ENCODE results near the gene CAMK1G. TPM values are rescaled to one million over a fixed set of nuclear protein-coding genes. Genes with fewer than 3 reads are reported as not detected.
A peak's percentile ranks its signal among the peaks of the same experiment; 100 is the strongest.

The CAMK1G gene
- total RNA-seq, 1 donor from 2014 or later, result not detected

- no peaks in the 10 kb centered on the region for H3K36me3 Mint-ChIP-seq (ENCODE audit: low read depth)
- no peaks in the 10 kb centered on the region for H3K9me3 Mint-ChIP-seq
- H3K27me3 Mint-ChIP-seq (ENCODE audit: low read depth), result peaks cover 41% of the 10 kb centered on the region
- intact Hi-C loops (cut with micrococcal nuclease), result no loop called here
- no peak overlapping the region for H3K27ac Mint-ChIP-seq
- no peaks in the 10 kb centered on the region for H3K4me1 Mint-ChIP-seq (ENCODE audit: low read depth)
- no peak overlapping the region for H3K4me3 Mint-ChIP-seq (ENCODE audit: low read depth)
- DNase-seq (ENCODE audit: low spot score), result no peak
Observed at GRCh38 chr1:209594440-209594839, 10.9 kb downstream of the CAMK1G start.

- intact Hi-C loops (cut with micrococcal nuclease), result no loop called here
- no peaks in the 10 kb centered on the region for H3K4me1 Mint-ChIP-seq (ENCODE audit: low read depth)
- peaks cover 46% of the 10 kb centered on the region for H3K27me3 Mint-ChIP-seq (ENCODE audit: low read depth)
- H3K4me3 Mint-ChIP-seq (ENCODE audit: low read depth), result no peak overlapping the region
- H3K36me3 Mint-ChIP-seq (ENCODE audit: low read depth), result no peaks in the 10 kb centered on the region
- DNase-seq (ENCODE audit: low spot score), result no peak
- no peak overlapping the region for H3K27ac Mint-ChIP-seq
- H3K9me3 Mint-ChIP-seq, result no peaks in the 10 kb centered on the region
Observed at GRCh38 chr1:209595028-209595427, 11.5 kb downstream of the CAMK1G start.

GRCh38 chr1:209595599-209596285, 12.2 kb downstream of the CAMK1G start:
- Mint-ChIP-seq H3K9me3 (no peaks in the 10 kb centered on the region), H3K27me3 (ENCODE audit: low read depth) (peaks cover 48% of the 10 kb centered on the region), H3K4me1 (ENCODE audit: low read depth) (no peaks in the 10 kb centered on the region), H3K4me3 (ENCODE audit: low read depth) (no peak overlapping the region), H3K27ac (no peak overlapping the region), H3K36me3 (ENCODE audit: low read depth) (no peaks in the 10 kb centered on the region)
- DNase-seq (ENCODE audit: low spot score), result no peak
- intact Hi-C loops (cut with micrococcal nuclease), result no loop called here

GRCh38 chr1:209597499-209597898, 14.0 kb downstream of the CAMK1G start:
- Mint-ChIP-seq H3K27ac (no peak overlapping the region), H3K9me3 (no peaks in the 10 kb centered on the region), H3K36me3 (ENCODE audit: low read depth) (no peaks in the 10 kb centered on the region), H3K4me3 (ENCODE audit: low read depth) (no peak overlapping the region), H3K4me1 (ENCODE audit: low read depth) (no peaks in the 10 kb centered on the region), H3K27me3 (ENCODE audit: low read depth) (peaks cover 52% of the 10 kb centered on the region)
- intact Hi-C loops (cut with micrococcal nuclease), result no loop called here
- no peak for DNase-seq (ENCODE audit: low spot score)

GRCh38 chr1:209598227-209598626, 14.7 kb downstream of the CAMK1G start:
- intact Hi-C loops (cut with micrococcal nuclease), result no loop called here
- H3K9me3 Mint-ChIP-seq, result no peaks in the 10 kb centered on the region
- DNase-seq (ENCODE audit: low spot score), result no peak
- peaks cover 47% of the 10 kb centered on the region for H3K27me3 Mint-ChIP-seq (ENCODE audit: low read depth)
- H3K27ac Mint-ChIP-seq, result no peak overlapping the region
- no peak overlapping the region for H3K4me3 Mint-ChIP-seq (ENCODE audit: low read depth)
- no peaks in the 10 kb centered on the region for H3K36me3 Mint-ChIP-seq (ENCODE audit: low read depth)
- H3K4me1 Mint-ChIP-seq (ENCODE audit: low read depth), result no peaks in the 10 kb centered on the region

- H3K9me3 Mint-ChIP-seq, result no peaks in the 10 kb centered on the region
- peaks cover 4% of the 10 kb centered on the region for H3K4me1 Mint-ChIP-seq (ENCODE audit: low read depth)
- peaks cover 32% of the 10 kb centered on the region for H3K27me3 Mint-ChIP-seq (ENCODE audit: low read depth)
- intact Hi-C loops (cut with micrococcal nuclease), result loop anchor here (5.0 kb wide), 1 partner anchor 47 kb away; no protein-coding TSS in a partner anchor
- no peaks in the 10 kb centered on the region for H3K36me3 Mint-ChIP-seq (ENCODE audit: low read depth)
- no peak for DNase-seq (ENCODE audit: low spot score)
- no peak overlapping the region for H3K4me3 Mint-ChIP-seq (ENCODE audit: low read depth)
- H3K27ac Mint-ChIP-seq, result no peak overlapping the region
Observed at GRCh38 chr1:209600541-209600940, 17.0 kb downstream of the CAMK1G start.

GRCh38 chr1:209601809-209602657, 18.5 kb downstream of the CAMK1G start:
- Mint-ChIP-seq H3K4me1 (ENCODE audit: low read depth) (peaks cover 4% of the 10 kb centered on the region), H3K27ac (no peak overlapping the region), H3K36me3 (ENCODE audit: low read depth) (no peaks in the 10 kb centered on the region), H3K4me3 (ENCODE audit: low read depth) (no peak overlapping the region), H3K27me3 (ENCODE audit: low read depth) (peaks cover 27% of the 10 kb centered on the region), H3K9me3 (no peaks in the 10 kb centered on the region)
- DNase-seq (ENCODE audit: low spot score), result no peak
- intact Hi-C loops (cut with micrococcal nuclease), result loop anchor here (1.0 to 5.0 kb wide), 4 partner anchors 25 to 145 kb away; no protein-coding TSS in a partner anchor

- Mint-ChIP-seq H3K9me3 (no peaks in the 10 kb centered on the region), H3K27me3 (ENCODE audit: low read depth) (peaks cover 17% of the 10 kb centered on the region), H3K4me1 (ENCODE audit: low read depth) (peaks cover 4% of the 10 kb centered on the region), H3K36me3 (ENCODE audit: low read depth) (no peaks in the 10 kb centered on the region), H3K4me3 (ENCODE audit: low read depth) (no peak overlapping the region), H3K27ac (no peak overlapping the region)
- no peak for DNase-seq (ENCODE audit: low spot score)
- intact Hi-C loops (cut with micrococcal nuclease), result loop anchor here (5.0 kb wide), 1 partner anchor 43 kb away; no protein-coding TSS in a partner anchor
Observed at GRCh38 chr1:209603877-209604276, 20.4 kb downstream of the CAMK1G start.

- no peaks in the 10 kb centered on the region for H3K36me3 Mint-ChIP-seq (ENCODE audit: low read depth)
- H3K27me3 Mint-ChIP-seq (ENCODE audit: low read depth), result no peaks in the 10 kb centered on the region
- intact Hi-C loops (cut with micrococcal nuclease), result no loop called here
- no peak for DNase-seq (ENCODE audit: low spot score)
- H3K9me3 Mint-ChIP-seq, result no peaks in the 10 kb centered on the region
- peak overlapping the region; percentile 62 for H3K27ac Mint-ChIP-seq
- no peak overlapping the region for H3K4me3 Mint-ChIP-seq (ENCODE audit: low read depth)
- H3K4me1 Mint-ChIP-seq (ENCODE audit: low read depth), result peaks cover 4% of the 10 kb centered on the region
Observed at GRCh38 chr1:209607102-209607794, 23.7 kb downstream of the CAMK1G start.

GRCh38 chr1:209607795-209608178, 24.3 kb downstream of the CAMK1G start:
- Mint-ChIP-seq H3K27ac (peak overlapping the region; percentile 62), H3K36me3 (ENCODE audit: low read depth) (no peaks in the 10 kb centered on the region), H3K4me3 (ENCODE audit: low read depth) (no peak overlapping the region), H3K27me3 (ENCODE audit: low read depth) (no peaks in the 10 kb centered on the region), H3K4me1 (ENCODE audit: low read depth) (peaks cover 6% of the 10 kb centered on the region), H3K9me3 (no peaks in the 10 kb centered on the region)
- intact Hi-C loops (cut with micrococcal nuclease), result no loop called here
- DNase-seq (ENCODE audit: low spot score), result no peak

GRCh38 chr1:209609041-209609790, 25.7 kb downstream of the CAMK1G start:
- Mint-ChIP-seq H3K27ac (no peak overlapping the region), H3K4me1 (ENCODE audit: low read depth) (peaks cover 6% of the 10 kb centered on the region), H3K9me3 (no peaks in the 10 kb centered on the region), H3K36me3 (ENCODE audit: low read depth) (no peaks in the 10 kb centered on the region), H3K4me3 (ENCODE audit: low read depth) (no peak overlapping the region), H3K27me3 (ENCODE audit: low read depth) (no peaks in the 10 kb centered on the region)
- intact Hi-C loops (cut with micrococcal nuclease), result no loop called here
- no peak for DNase-seq (ENCODE audit: low spot score)

Data from activated T-helper 2 cell treated with anti-CD3 and anti-CD28 coated beads, Interferon-gamma antibody, Interleukin-2, Interleukin-4, amounts not matched to agents 10 μg/mL and 5 μg/mL and 100 μg/mL, durations not matched to agents 14 hours and 24 hours and 36 hours (primary cell).